ENCODE data around the gene D2HGDH.
"Not testable (repeated sequence)": the region's sequence is repeated elsewhere in the genome, so short reads cannot be mapped to it uniquely, and the experiment has no call there.

The D2HGDH gene

DNA sequence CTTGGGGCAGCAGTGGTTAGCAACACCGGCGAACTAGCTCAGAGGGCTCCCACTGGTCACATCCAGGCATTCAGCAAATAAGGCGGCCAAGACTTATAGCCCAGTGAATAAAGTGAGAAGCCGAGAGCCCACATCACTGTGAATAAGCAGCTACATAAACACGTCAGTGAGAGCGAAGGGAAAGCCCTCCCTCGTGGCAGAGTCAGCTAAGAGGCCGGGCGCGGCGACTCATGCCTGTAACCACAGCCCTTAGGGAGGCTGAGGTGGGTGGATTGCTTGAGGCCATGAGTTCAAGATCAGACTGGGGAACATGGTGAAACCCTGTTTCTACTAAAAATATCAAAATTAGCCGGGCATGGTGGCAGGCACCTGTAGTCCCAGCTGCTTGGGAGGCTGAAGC lies 5.2 kb downstream of the D2HGDH start:
- no peak overlapping the region for H3K9ac ChIP-seq (ENCODE audit: low read depth, low read length)
- no peak overlapping the region for H2AFZ ChIP-seq (ENCODE audit: low read depth, low read length)
- H3K27ac ChIP-seq (ENCODE audit: low read length), result no peak overlapping the region
- H3K4me1 ChIP-seq (ENCODE audit: insufficient read depth, low read length), result peaks cover 9% of the 10 kb centered on the region
- H3K79me2 ChIP-seq (ENCODE audit: insufficient read depth, low read length), result peaks cover 23% of the 10 kb centered on the region
- peaks cover 30% of the 10 kb centered on the region; the same call in 1 of the 2 replicates for H4K20me1 ChIP-seq (ENCODE audit: insufficient read depth, low read length)
- H3K4me3 ChIP-seq (ENCODE audit: low read depth in 1 of 2, low read length in 2 of 2), result no peak overlapping the region
- peaks cover 44% of the 10 kb centered on the region for H3K36me3 ChIP-seq (ENCODE audit: insufficient read depth, low read length)
- H3K9me3 ChIP-seq (ENCODE audit: insufficient read depth, low read length, severe bottlenecking), result no peaks in the 10 kb centered on the region
- TF ChIP-seq EZH2 (IDR thresholded peaks at IDR 0.05; ENCODE audit: borderline replicate concordance, low read depth, low read length, severe bottlenecking), result no peak
- TF ChIP-seq CTCF (IDR thresholded peaks at IDR 0.05; ENCODE audit: borderline replicate concordance, extremely low read depth, low read length, poor library complexity, severe bottlenecking), result no peak
- ATAC-seq (ENCODE audit: insufficient read depth, low read depth), result no peak
- no peaks in the 10 kb centered on the region for H3K27me3 ChIP-seq (ENCODE audit: insufficient read depth, low read length, poor library complexity)
- DNase-seq, result no peak
- H3K4me2 ChIP-seq (ENCODE audit: insufficient read depth, low read length), result no peak overlapping the region

- no peak overlapping the region for H3K9ac ChIP-seq (ENCODE audit: low read depth, low read length)
- ATAC-seq (ENCODE audit: insufficient read depth, low read depth), result peak; percentile 45; the same call in 1 of the 3 replicates
- H3K27me3 ChIP-seq (ENCODE audit: insufficient read depth, low read length, poor library complexity), result no peaks in the 10 kb centered on the region
- no peaks in the 10 kb centered on the region for H3K4me1 ChIP-seq (ENCODE audit: insufficient read depth, low read length)
- DNase-seq, result no peak
- no peak overlapping the region for H2AFZ ChIP-seq (ENCODE audit: low read depth, low read length)
- no peaks in the 10 kb centered on the region for H3K9me3 ChIP-seq (ENCODE audit: insufficient read depth, low read length, severe bottlenecking)
- peaks cover 55% of the 10 kb centered on the region for H3K36me3 ChIP-seq (ENCODE audit: insufficient read depth, low read length)
- TF ChIP-seq EZH2 (IDR thresholded peaks at IDR 0.05; ENCODE audit: borderline replicate concordance, low read depth, low read length, severe bottlenecking) (no peak), CTCF (IDR thresholded peaks at IDR 0.05; ENCODE audit: borderline replicate concordance, extremely low read depth, low read length, poor library complexity, severe bottlenecking) (no peak)
- H3K4me3 ChIP-seq (ENCODE audit: low read depth in 1 of 2, low read length in 2 of 2), result no peak overlapping the region
- no peak overlapping the region for H3K27ac ChIP-seq (ENCODE audit: low read length)
- H4K20me1 ChIP-seq (ENCODE audit: insufficient read depth, low read length), result peaks cover 30% of the 10 kb centered on the region; the same call in 1 of the 2 replicates
- H3K79me2 ChIP-seq (ENCODE audit: insufficient read depth, low read length), result peaks cover 11% of the 10 kb centered on the region; the same call in 1 of the 2 replicates
- H3K4me2 ChIP-seq (ENCODE audit: insufficient read depth, low read length), result no peak overlapping the region
Measured at GRCh38 chr2:241741016-241741415, 6.6 kb downstream of the D2HGDH start.

DNA sequence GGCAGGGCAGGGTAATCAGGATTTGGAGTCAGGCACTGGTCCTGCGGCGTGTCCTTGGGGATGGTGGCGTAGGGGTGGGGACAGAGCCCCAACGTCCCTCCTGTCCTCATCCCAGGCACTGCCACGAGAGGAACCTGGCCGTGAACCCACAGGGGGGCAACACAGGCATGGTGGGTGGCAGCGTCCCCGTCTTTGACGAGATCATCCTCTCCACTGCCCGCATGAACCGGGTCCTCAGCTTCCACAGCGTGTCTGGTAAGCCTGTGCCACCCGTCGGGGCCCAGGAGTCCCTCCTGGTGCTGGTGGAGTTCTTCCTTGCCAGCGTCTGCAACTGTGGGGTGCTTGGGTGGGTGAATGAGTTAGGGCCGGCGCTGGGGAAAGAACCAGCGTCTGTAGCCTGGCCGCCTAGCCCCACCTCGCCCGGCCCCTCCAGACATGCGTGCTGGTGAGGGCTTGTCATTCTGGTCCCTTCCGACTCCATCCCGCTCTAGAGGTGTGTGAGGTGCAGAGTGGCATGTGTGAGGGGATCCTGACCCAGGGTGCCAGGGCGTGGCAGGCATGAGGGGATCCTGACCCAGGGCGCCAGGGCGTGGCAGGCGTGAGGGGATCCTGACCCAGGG lies 8.0 kb downstream of the D2HGDH start:
- no peak for TF ChIP-seq CTCF (IDR thresholded peaks at IDR 0.05; ENCODE audit: borderline replicate concordance, extremely low read depth, low read length, poor library complexity, severe bottlenecking)
- no peak for TF ChIP-seq EZH2 (IDR thresholded peaks at IDR 0.05; ENCODE audit: borderline replicate concordance, low read depth, low read length, severe bottlenecking)
- DNase-seq (no peak), ATAC-seq (ENCODE audit: insufficient read depth, low read depth) (no peak)
- H3K27me3 ChIP-seq (ENCODE audit: insufficient read depth, low read length, poor library complexity), result no peaks in the 10 kb centered on the region
- no peak overlapping the region for H3K9ac ChIP-seq (ENCODE audit: low read depth, low read length)
- peaks cover 30% of the 10 kb centered on the region; the same call in 1 of the 2 replicates for H4K20me1 ChIP-seq (ENCODE audit: insufficient read depth, low read length)
- no peak overlapping the region for H3K4me2 ChIP-seq (ENCODE audit: insufficient read depth, low read length)
- H3K9me3 ChIP-seq (ENCODE audit: insufficient read depth, low read length, severe bottlenecking), result no peaks in the 10 kb centered on the region
- H2AFZ ChIP-seq (ENCODE audit: low read depth, low read length), result no peak overlapping the region
- no peak overlapping the region for H3K27ac ChIP-seq (ENCODE audit: low read length)
- no peak overlapping the region for H3K4me3 ChIP-seq (ENCODE audit: low read depth in 1 of 2, low read length in 2 of 2)
- H3K4me1 ChIP-seq (ENCODE audit: insufficient read depth, low read length), result no peaks in the 10 kb centered on the region
- peaks cover 56% of the 10 kb centered on the region for H3K36me3 ChIP-seq (ENCODE audit: insufficient read depth, low read length)
- peaks cover 9% of the 10 kb centered on the region; the same call in 1 of the 2 replicates for H3K79me2 ChIP-seq (ENCODE audit: insufficient read depth, low read length)

DNA sequence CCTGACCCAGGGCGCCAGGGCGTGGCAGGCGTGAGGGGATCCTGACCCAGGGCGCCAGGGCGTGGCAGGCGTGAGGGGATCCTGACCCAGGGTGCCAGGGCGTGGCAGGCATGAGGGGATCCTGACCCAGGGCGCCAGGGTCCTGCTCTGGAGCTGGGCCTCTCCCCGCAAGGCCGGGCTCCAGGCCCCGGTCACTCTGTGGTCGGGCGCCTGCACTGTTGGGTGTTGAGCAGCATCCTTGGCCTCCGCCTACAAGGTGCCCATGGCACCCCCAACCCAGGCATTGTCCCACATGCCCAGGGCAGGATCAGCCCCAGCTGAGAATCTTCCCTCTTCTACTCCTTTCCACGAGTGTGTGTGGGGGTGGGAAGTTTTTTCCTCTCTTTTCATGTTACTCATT lies 8.6 kb downstream of the D2HGDH start:
- not testable (repeated sequence) for H3K27me3 ChIP-seq (ENCODE audit: insufficient read depth, low read length, poor library complexity); ATAC-seq (ENCODE audit: insufficient read depth, low read depth); H3K4me1 ChIP-seq (ENCODE audit: insufficient read depth, low read length); H2AFZ ChIP-seq (ENCODE audit: low read depth, low read length); H3K9ac ChIP-seq (ENCODE audit: low read depth, low read length); H3K79me2 ChIP-seq (ENCODE audit: insufficient read depth, low read length); H3K4me3 ChIP-seq (ENCODE audit: low read depth in 1 of 2, low read length in 2 of 2); H3K9me3 ChIP-seq (ENCODE audit: insufficient read depth, low read length, severe bottlenecking); H3K27ac ChIP-seq (ENCODE audit: low read length); H3K4me2 ChIP-seq (ENCODE audit: insufficient read depth, low read length); DNase-seq
- Histone ChIP-seq H4K20me1 (ENCODE audit: insufficient read depth, low read length) (peaks cover 29% of the 10 kb centered on the region; the same call in 1 of the 2 replicates), H3K36me3 (ENCODE audit: insufficient read depth, low read length) (peaks cover 53% of the 10 kb centered on the region)
